NB4 (cell line): ENCODE results near the gene PITPNC1.

ENCODE experiments used
- MAX ChIP-seq: IDR thresholded peaks from 2 replicates; pipeline ENCODE4 v1.6.1; 2011; ENCODE audit warnings: low read depth, low read length
- MYC ChIP-seq: IDR thresholded peaks from 2 replicates; pipeline ENCODE4 v1.6.1; 2011; ENCODE audit warnings: low read depth, low read length
- POLR2A ChIP-seq: IDR thresholded peaks from 2 replicates; pipeline ENCODE4 v1.6.1; 2011; ENCODE audit warnings: mild to moderate bottlenecking; ENCODE audit not compliant: insufficient read length; ENCODE audit errors: extremely low read depth
- TF ChIP-seq, protein P1 (sequence below): IDR thresholded peaks from one replicate; pipeline ENCODE4 v1.5.1; 2012; ENCODE audit warnings: low read depth, low read length

DNA sequence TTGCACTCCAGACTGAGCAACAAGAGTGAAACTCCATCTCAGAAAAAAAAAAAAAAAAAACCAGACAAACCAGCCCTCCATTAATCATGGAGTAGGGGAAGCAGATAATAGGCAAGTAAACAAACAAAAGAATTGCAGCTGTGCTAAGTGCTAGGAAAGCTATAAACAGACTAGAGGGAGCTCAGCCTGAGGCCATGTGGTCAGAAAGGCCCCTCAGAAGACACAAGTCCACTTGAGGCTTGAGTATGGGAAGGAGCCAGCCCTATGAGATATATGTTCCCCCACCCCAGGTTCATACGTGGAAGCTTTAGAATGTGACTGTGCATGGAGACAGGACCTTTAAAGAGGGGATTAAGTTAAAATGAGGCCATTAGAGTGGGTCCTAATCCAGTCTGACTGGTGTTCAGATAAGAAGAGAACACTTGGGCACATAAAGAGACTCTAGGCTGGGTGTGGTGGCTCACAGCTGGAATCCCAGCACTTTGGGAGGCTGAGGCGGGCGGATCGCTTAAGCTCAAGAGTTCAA is 208.1 kb downstream of the PITPNC1 start:
- TF ChIP-seq, protein P1, sequence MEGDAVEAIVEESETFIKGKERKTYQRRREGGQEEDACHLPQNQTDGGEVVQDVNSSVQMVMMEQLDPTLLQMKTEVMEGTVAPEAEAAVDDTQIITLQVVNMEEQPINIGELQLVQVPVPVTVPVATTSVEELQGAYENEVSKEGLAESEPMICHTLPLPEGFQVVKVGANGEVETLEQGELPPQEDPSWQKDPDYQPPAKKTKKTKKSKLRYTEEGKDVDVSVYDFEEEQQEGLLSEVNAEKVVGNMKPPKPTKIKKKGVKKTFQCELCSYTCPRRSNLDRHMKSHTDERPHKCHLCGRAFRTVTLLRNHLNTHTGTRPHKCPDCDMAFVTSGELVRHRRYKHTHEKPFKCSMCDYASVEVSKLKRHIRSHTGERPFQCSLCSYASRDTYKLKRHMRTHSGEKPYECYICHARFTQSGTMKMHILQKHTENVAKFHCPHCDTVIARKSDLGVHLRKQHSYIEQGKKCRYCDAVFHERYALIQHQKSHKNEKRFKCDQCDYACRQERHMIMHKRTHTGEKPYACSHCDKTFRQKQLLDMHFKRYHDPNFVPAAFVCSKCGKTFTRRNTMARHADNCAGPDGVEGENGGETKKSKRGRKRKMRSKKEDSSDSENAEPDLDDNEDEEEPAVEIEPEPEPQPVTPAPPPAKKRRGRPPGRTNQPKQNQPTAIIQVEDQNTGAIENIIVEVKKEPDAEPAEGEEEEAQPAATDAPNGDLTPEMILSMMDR: no peak
- no peak for TF ChIP-seq POLR2A
- TF ChIP-seq MAX: no peak
- no peak for TF ChIP-seq MYC
